Neural crest cell (in vitro differentiated cells): ENCODE data around the gene MMP28. TPM values are rescaled to one million over a fixed set of nuclear protein-coding genes. Genes with fewer than 3 reads are reported as not detected.

ENCODE experiments used
- DNase-seq: peaks from one replicate; pipeline ENCODE4 v3.0.0; 2021; ENCODE audit warnings: low read depth, mixed read lengths, low spot score
- H3K27ac Mint-ChIP-seq: one replicate; pipeline ENCODE4 v1.8.0; 2021; ENCODE audit warnings: mild to moderate bottlenecking, mixed read lengths; ENCODE audit not compliant: unreplicated experiment
- H3K27me3 Mint-ChIP-seq: 2 replicates; pipeline ENCODE4 v1.8.0; 2021; ENCODE audit warnings: low read depth, mild to moderate bottlenecking, mixed read lengths
- H3K36me3 Mint-ChIP-seq: 2 replicates; pipeline ENCODE4 v1.8.0; 2021; ENCODE audit warnings: low read depth, mild to moderate bottlenecking, mixed read lengths
- H3K4me1 Mint-ChIP-seq: 2 replicates; pipeline ENCODE4 v1.8.0; 2021; ENCODE audit warnings: mixed read lengths
- H3K4me3 Mint-ChIP-seq: one replicate; pipeline ENCODE4 v1.8.0; 2021; ENCODE audit warnings: mild to moderate bottlenecking, mixed read lengths
- H3K9me3 Mint-ChIP-seq: 2 replicates; pipeline ENCODE4 v1.8.0; 2021; ENCODE audit warnings: mixed read lengths
- total RNA-seq: library from RNA; stranded (reverse); gene quantifications from 2 replicates; pipeline ENCODE4 v1.2.1, GENCODE V29; 2021
- TF ChIP-seq, protein P1 (sequence below): fragments of 200-600 bp; sonication (generic); conservative IDR thresholded peaks from 2 replicates; pipeline ENCODE4 v1.5.0; 2021; ENCODE audit warnings: antibody characterized with exemption, mild to moderate bottlenecking

MMP28 gene
- total RNA-seq, 1 donor from 2014 or later: 0.68 TPM

DNA sequence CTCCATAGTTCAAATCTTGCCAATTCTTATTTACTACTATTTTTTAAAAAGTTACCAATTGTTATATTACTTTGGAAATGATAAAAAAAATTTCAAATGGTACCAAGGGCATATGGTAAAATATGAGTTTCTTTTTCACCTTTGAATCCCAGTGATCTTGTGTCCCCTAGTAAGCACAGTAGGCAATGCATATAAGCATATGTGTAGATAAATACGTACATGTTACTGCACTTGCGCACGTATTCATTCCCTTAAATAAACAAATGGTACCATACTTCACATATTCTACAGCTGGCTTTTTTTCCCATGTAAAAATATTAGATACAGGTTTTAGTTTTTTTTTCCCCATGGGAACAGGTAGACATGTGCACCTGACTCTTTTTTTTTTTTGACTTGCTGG, 45.7 kb upstream of the MMP28 start:
- H3K4me1 Mint-ChIP-seq: no peaks in the 10 kb centered on the region
- no peaks in the 10 kb centered on the region for H3K27me3 Mint-ChIP-seq
- no peak for DNase-seq
- H3K4me3 Mint-ChIP-seq: no peak overlapping the region
- no peak overlapping the region for H3K27ac Mint-ChIP-seq
- peaks cover 35% of the 10 kb centered on the region for H3K36me3 Mint-ChIP-seq
- TF ChIP-seq, protein P1, sequence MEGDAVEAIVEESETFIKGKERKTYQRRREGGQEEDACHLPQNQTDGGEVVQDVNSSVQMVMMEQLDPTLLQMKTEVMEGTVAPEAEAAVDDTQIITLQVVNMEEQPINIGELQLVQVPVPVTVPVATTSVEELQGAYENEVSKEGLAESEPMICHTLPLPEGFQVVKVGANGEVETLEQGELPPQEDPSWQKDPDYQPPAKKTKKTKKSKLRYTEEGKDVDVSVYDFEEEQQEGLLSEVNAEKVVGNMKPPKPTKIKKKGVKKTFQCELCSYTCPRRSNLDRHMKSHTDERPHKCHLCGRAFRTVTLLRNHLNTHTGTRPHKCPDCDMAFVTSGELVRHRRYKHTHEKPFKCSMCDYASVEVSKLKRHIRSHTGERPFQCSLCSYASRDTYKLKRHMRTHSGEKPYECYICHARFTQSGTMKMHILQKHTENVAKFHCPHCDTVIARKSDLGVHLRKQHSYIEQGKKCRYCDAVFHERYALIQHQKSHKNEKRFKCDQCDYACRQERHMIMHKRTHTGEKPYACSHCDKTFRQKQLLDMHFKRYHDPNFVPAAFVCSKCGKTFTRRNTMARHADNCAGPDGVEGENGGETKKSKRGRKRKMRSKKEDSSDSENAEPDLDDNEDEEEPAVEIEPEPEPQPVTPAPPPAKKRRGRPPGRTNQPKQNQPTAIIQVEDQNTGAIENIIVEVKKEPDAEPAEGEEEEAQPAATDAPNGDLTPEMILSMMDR: no peak
- H3K9me3 Mint-ChIP-seq: no peaks in the 10 kb centered on the region

- no peak for DNase-seq
- Mint-ChIP-seq H3K27me3 (no peaks in the 10 kb centered on the region), H3K36me3 (peaks cover 32% of the 10 kb centered on the region), H3K4me1 (no peaks in the 10 kb centered on the region), H3K27ac (no peak overlapping the region), H3K4me3 (no peak overlapping the region), H3K9me3 (no peaks in the 10 kb centered on the region)
- TF ChIP-seq, protein P1: no peak
Measured at GRCh38 chr17:35825206-35825605, 29.8 kb upstream of the MMP28 start.

GRCh38 chr17:35821308-35821707, 25.9 kb upstream of the MMP28 start:
- Mint-ChIP-seq H3K9me3 (no peaks in the 10 kb centered on the region), H3K27me3 (no peaks in the 10 kb centered on the region), H3K4me3 (no peak overlapping the region), H3K36me3 (peaks cover 28% of the 10 kb centered on the region), H3K4me1 (no peaks in the 10 kb centered on the region), H3K27ac (no peak overlapping the region)
- TF ChIP-seq, protein P1: no peak
- no peak for DNase-seq

DNA sequence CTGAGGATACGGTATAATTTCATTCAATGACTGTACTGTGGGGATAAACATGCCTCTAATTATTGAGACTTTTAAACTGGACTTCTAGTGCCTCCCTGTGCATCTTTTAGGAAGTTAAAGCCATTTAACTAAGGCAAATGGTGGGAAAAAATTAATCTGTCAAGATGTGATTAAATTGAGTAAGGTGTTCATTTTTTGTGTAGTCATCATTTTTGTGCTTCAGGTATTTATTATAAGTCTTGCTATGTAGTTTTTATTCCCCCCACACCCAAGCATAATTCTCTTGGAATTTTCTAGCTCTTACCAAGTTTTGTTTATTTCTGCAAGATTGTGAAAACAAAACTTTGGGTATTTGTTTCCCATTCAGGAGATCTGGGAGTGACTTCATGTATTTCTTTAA, 24.0 kb upstream of the MMP28 start:
- no peaks in the 10 kb centered on the region for H3K27me3 Mint-ChIP-seq
- H3K9me3 Mint-ChIP-seq: no peaks in the 10 kb centered on the region
- peaks cover 21% of the 10 kb centered on the region for H3K36me3 Mint-ChIP-seq
- no peak overlapping the region for H3K27ac Mint-ChIP-seq
- H3K4me3 Mint-ChIP-seq: peak overlapping the region; percentile 47
- DNase-seq: no peak
- TF ChIP-seq, protein P1: no peak
- H3K4me1 Mint-ChIP-seq: peaks cover 12% of the 10 kb centered on the region

- DNase-seq: no peak
- H3K4me1 Mint-ChIP-seq: peaks cover 23% of the 10 kb centered on the region
- H3K27me3 Mint-ChIP-seq: no peaks in the 10 kb centered on the region
- TF ChIP-seq, protein P1: no peak
- H3K4me3 Mint-ChIP-seq: no peak overlapping the region
- H3K27ac Mint-ChIP-seq: no peak overlapping the region
- H3K36me3 Mint-ChIP-seq: peaks cover 13% of the 10 kb centered on the region
- no peaks in the 10 kb centered on the region for H3K9me3 Mint-ChIP-seq
Measured at GRCh38 chr17:35817196-35817595, 21.8 kb upstream of the MMP28 start.

DNA sequence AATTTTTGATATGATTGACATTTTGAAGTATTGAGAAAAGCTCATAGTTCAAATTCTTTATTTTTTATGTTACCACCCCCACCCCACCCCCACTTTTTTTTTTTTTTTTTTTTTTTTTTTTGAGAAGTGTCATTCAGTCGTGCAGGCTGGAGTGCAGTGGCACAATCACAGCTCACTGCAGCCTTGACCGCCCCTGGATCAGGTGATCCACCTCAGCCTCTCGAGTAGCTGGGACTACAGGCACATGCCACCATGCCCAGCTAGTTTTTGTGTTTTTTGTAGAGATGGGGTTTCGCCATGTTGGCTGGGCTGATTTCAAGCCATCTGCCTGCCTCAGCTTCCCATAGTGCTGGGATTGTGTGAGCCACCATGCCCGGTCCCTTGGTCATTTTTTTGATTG, 21.3 kb upstream of the MMP28 start:
- peaks cover 27% of the 10 kb centered on the region for H3K4me1 Mint-ChIP-seq
- H3K36me3 Mint-ChIP-seq: peaks cover 13% of the 10 kb centered on the region
- H3K4me3 Mint-ChIP-seq: no peak overlapping the region
- H3K27ac Mint-ChIP-seq: no peak overlapping the region
- no peaks in the 10 kb centered on the region for H3K27me3 Mint-ChIP-seq
- DNase-seq: no peak
- no peaks in the 10 kb centered on the region for H3K9me3 Mint-ChIP-seq
- TF ChIP-seq, protein P1: no peak
